NCI-H1436 (cell line): Measurements from ENCODE around the gene NCF4.

Experiments used
- DNase-seq: peaks from one replicate; lab custom pipeline; 2025; lab: John Stamatoyannopoulos, UW

NCF4 gene

DNA sequence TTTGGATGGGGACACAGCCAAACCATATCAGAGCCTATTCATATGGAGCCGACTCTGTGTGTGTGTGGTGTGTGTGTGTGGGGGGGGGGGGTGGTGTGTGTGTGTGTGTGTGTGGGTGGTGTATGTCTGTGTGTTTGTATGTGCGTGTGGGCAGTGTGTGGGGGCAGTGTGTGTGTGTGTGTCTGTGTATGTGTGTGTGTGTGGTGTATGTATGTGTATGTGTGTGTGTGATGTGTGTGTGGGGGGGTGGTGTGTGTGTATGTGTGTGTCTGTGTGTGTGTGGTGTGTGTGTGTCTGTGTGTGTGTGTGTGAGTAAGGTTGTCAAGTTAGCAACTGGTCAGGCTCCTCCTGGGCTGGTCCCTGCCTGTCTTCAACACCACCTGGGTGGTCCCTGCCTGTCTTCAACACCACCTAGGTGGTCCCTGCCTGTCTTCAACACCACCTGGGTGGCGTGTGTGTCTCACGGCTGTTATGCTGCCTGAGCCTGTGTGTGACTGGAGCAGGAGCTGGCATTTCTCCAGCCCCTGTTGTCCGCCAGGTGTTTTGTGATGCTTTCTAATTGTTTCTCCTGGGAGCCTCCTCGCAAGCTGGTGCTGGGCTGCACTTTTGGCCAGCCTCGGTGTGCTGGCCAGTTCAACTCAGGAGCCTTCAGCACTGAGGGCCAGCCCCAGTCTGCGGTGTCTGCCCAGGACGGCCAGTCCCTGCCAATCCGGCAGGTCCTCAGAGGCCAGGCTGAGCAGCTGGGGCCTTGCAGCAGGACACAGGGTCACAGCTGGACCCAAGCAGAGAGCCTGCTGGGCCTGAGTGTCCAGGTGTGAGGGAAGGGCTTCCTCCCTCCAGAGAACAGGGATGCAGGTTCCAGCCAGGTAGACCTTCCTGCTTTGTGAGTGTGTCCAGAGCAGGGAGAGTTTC, 22.4 kb upstream of the NCF4 start:
- peak; percentile 26 for DNase-seq

DNA sequence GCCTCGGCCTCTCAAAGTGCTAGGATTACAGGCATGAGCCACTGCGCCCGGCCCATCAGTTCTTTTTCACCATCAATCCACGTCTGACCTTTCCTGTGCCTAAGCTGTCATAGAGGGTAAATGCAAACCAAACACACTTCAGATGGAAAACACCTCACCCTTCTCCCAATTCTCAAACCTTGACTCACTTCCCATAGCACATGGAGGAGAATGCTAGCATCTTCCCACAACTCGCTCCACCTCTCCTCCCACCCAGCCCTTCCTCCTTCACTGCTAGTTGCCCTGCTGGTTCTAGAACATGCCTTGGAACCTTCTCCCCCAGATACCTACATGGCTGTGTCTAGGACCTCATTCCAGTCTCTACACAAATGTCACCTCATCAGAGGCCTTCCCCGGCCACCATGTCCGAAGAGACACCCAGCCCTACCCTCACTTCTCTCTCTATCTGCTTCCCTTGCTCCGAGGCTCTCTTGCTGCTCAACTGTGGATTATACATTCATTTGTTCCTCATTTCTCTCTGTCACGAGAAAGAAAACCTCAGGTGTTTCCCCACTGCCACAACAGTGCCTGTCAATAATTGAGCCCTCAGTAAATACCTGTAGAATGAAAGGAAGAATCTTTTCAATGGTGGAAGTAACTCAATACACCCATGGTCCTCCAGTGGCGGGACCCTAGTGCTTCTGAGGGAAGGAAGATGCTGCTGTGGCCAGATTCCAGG, 21.3 kb upstream of the NCF4 start:
- no peak for DNase-seq

DNA sequence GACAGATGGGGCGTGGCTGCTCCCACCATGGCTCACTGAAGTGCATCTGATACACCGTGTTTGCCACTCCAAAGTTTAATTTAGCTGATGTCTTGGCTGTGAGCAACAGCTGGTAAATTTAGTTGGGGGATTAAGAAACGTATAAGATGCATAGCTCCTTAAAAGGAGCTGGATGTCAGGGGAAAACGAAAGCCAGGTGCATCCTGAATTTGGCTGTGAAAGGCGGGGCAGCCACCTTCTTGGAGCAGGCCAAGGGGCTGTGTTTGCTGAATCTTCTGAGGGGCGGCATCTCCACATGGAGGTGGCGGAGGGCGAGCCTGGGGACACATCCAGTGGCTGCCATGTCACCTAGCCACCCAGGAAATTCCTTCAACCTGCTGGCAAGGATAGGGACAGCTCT, 20.7 kb upstream of the NCF4 start:
- DNase-seq = no peak

DNA sequence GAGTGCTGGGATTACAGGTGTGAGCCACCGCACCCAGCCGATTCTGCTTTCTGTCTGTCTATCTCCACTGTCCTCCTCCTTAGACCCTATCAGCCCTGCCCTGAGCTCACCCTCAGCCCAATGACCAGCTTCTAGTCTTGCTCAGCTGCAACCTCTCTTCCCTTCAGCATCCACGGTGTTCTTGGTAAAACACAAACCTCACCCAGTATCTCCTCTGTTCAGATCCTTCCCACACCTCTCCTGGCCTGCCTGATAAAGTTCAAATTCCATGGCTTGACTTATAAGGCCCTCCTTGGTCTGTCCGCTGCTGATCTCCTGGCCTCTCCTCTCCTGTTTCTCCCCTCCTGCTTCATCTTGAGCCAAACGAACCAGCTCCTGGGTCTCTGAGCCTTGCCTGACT, 14.5 kb upstream of the NCF4 start:
- DNase-seq = no peak

DNA sequence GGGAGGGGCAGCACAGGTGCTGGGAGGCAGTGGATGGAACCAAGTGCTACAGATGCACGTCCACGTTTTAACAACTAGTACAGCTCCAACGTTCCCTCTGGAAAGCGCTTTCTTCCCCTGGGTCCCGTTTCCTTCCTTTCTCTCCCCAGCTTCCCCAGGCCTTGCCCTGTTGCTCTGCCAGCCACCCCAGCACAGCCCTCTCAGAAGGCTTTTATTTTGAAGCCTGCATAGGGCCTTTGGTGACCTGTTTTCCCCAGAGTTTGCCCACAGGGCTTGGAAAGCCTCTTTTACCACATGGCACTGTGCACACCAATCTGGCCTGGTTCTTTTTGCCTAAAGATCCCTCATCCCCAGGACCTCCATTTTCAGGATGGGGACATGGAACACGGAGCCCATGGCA, 13.9 kb upstream of the NCF4 start:
- DNase-seq = no peak

DNA sequence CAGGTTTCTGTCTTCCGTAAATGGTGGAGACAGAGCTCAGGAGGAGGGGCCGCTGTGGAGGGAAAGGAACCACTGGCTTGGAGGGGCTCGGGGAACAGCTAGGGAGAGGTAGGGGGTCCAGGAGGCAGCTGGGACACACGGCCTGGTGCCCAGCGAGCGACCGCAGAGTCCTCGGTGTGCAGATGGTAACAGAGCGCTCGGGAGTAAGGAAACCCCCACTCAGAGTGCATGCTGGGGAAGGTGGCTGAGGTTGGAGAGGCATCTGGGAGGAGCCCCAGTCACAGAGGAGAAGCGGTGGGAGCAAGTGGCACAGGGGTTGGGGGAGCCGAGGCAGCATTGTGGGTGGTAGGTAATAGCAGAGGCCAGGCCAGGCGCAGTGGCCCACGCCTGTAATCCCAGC, 10.8 kb upstream of the NCF4 start:
- no peak for DNase-seq

DNA sequence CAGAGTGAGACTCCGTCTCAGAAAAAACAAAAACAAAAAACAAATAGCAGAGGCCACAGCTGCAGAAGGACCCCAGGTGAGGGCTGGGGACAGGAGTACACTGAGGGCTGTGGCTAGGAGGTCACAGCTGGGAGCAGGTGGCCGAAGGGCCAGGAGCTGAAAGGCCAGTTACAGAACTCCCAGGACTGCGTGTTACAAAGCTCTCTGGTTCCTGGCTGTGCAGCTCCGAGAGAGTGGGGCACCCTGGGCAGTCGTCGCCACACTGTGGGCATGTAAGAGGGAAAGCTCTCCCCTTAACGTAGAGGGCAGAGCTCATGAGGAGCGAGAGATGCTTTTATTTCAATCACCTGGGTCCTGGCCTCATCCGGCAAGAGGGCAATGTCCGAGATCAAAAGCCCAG, 10.1 kb upstream of the NCF4 start:
- DNase-seq = no peak

DNA sequence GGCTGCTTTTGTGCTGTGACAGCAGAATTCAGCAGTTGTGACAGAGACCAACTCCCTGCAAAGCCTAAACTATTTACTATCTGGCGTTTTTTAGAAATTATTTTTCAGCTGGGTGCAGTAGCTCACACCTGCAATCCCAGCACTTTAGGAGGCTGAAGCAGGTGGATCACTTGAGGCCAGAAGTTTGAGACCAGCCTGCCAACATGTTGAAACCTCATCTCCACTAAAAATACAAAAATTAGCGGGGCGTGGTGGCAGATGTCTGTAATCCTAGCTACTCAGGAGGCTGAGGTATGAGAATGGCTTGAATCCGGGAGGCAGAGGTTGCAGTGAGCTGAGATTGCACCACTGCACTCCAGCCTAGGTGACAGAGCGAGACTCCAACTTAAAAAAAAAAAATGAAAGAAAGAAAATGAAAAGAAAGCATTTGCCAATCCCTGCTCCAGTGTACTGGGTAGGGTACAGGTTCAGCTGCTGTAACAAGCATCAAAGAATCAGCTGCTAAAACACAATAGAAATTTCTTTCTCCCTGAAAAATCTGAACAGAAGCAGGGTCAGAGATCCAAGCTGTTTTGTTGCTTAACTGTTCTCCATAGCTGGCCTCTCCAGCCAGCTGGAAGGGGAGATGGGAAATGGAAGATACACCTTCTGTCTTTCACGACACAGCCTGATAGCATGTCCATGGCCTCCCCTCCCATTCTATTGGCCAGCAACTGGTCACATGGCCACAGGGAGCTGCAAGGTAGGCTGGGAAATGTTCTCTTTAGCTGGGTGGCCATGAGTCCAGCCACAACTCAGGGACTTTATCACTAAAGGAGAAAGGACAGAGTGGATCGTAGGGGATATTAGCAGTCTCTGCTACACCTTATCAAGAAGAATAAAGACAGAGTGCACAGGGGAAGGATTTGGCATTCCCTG, 8.5 kb upstream of the NCF4 start:
- DNase-seq = no peak

DNA sequence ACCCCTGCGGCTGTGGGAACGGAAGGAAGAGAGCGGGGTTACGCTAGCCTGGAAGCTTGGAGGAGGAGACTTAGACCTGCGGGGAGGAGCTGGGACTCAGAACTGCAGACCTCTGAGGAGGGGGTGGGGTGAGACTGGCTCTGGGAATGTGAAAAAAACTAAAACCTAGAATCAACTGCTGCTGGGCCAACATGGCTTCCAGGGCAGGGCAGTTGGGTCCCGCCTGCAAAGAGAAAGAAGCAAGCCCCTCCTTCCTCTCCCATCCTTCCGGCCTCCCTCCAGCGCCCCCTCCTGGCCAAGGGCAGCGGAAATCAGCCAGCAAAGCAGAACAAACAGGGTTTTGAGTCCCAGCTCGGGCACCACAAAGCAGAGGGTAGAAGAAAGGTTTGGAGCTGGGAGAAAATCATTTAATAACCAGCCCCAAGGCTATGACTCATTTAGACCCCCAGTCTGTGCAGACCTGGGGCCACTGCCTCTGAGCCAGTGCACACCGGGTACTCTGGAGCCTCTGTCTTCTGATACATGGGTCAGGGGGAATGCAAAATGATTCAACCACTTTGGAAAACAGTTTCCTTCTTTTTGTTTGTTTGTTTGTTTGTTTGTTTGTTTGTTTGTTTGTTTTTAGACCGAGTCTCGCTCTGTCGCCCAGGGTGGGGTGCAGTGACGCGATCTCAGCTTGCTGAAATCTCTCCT, 7.3 kb upstream of the NCF4 start:
- peak; percentile 37 for DNase-seq

DNA sequence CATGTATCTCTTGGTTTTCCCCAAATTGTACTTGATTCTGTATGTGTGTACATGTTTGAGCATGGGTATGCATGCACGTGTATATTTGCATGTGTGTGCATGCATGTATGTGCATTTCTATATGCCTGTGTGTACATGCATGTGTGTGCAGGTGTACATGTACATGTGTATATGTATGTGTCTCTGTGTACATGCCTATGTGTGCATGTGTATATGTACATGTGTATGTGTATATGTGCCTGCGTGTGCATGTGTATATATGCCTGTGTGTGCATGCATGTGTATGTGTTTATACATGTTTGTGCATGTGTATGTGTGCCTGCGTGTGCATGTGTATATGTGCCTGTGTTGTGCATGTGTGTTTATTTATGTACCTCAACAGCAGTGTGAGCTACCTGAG, 5.3 kb upstream of the NCF4 start:
- DNase-seq = no peak

DNA sequence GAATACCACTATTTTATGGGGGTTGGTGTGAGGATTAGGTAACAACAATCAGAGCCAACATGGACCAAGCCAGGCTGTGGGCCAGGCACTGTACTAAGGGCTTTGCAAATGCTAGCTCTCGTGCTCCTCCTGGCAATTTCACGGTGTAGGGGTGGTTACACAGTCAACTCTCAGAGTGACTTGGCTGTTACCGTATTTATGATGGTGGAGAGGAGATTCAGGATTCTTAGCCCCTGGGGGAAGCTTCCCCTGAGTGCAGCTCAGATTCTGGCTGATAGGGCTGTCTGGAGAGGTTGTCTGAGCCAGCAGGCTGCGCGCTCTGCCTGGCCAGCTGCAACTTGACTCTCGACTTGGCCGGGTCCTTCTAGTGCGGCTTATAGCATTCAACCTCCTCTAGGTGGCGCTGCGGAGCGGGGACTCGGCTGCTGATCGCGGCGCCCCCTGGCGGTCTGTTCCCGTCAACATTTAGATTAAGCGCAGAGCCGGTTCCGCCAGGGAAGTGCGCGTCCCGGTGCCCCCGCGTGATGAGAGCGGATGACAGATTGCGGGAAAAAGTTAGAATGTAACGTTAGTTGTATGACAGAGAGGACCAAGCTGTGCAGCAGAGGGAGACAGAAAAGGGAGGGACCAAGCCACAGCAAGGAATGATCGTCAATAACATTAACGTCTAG, 4.5 kb upstream of the NCF4 start:
- peak; percentile 84 for DNase-seq

DNA sequence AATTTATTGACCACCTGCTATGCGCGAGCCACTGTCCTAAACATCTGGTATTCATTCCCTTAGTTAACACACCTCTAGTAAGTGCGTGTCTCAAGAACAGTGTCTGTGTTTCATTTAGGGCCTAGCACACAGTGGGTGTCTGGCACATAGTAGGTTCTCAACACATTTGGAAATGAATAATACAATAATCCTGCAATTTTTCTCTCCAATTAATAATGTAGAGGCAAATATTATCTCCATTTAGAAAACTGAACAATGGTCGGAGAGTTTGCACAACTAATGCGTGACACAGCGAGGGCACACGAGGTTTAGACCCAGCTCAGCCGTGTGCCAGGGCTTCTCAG, 4.0 kb upstream of the NCF4 start:
- no peak for DNase-seq

DNA sequence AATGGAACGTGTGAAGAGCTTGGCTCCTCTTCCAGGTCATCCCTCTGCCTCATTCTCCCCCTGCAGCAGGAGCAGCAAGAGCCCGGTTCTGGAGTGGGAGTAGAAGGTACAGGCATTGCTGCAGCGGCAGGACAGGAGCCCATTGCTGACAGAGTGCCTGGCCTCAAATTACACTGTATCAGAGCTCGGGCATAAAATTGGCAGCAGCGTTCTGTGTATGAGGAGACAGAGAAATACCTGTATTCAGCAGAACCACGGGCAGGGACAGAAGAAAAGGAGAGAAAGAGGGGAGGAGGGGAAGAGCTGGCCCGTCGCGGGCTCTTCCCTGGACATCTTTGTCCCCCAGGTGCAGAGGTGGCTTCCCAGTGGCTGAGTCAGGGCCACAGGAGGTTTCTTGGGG, 2.6 kb upstream of the NCF4 start:
- DNase-seq = no peak

DNA sequence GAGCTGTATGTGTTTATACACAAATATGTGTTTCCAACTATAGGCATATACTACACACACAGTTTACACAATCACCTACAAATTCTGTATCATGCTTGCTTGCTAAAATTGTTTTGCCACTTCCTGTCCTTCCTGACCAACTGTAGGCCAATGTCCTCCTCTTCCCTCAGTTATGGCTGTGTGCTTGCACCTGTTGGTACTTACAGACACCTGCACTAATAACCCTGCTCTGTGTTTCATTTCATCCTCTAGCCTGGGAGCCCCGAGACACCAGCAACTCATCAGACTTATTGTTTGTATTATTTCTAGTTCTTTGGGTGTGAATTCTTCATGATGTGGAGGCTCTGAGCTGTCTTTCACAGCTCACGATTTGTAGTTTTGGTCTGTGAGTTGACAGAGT, 1.8 kb upstream of the NCF4 start:
- no peak for DNase-seq

DNA sequence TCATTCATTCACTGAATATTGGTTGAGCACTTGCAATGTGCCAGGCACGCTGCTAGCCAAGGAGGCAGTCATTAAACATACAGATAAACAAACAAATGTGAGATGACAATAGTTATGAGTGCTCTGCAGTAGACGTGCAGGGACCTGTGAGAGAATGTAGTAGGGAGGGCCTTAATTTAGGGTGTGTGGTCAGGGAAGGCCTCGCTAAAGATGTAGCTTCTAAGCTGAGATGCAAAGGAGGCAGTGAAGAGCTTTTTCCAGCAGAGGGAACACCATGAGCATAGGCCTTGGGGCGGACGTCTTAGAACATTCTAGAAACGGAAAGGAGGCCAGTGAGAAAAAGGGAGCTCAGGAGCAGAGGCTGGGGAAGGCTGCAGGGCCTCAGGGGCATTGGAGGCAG, 789 bp upstream of the NCF4 start:
- no peak for DNase-seq

DNA sequence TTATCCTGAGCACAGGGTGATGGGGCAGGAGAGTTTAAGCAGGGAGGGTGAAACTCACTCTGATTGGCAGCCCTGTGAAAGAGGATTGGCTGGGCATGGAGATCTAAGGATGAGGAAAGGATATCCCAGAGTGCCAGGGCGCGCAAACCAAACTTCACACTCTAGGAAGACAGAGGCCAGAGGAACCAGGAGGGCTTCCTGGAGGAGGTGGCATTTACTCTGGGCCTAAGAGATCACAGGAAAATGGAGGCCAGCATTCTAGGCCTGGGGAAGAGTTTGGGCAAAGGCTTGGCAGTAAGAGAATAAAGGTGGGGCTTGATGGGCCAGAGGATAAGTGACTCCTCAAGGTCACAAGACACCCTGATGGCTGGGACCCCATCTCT, 377 bp upstream of the NCF4 start:
- no peak for DNase-seq

DNA sequence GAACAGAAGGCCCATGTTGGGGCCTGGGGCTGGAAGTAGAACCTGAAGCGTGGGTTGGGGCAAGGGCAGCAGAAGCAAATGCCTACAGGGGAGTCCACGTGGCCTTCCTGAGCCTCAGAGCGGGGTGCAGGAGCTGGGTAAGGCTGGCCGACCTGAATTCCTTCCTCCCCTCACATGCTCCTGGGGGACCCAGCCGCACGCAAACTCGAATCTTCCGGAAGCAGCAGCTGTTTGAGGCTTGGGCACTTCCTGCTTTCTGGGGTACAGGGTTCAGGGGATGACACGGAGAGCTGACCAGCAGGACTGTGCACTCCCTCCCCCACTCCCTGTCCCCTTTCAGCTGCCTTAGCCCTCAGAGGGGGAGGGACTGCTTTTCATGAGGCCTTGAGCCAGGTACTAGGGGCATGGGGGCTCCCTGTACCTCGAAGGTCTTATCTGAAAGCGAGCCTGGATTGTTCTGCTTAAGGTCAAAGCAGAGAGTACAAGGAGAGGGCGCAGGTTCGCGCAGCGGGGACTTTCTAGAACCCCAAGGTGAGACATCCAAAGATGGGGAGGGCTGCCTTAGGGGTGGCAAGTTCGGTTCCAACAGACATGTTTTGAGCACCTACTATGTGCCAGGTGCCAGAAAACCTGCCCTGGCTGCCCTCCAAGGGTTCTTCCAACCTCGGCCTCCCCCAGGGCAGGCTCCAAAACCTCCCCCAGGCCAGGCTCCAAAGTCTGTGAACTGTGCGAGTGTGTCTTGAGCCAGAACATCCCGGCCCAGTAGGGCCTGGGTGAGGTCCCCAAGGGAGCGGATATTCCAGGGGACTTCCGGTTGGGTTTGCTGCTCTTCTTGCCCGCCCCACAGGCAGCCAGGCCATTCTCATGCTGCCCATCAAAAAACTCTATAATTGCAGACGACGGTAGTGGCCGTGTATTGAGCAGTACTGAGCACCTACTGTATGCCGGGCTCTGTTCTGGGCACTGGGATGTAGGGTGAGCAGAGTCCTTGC, 1.7 kb downstream of the NCF4 start:
- no peak for DNase-seq

DNA sequence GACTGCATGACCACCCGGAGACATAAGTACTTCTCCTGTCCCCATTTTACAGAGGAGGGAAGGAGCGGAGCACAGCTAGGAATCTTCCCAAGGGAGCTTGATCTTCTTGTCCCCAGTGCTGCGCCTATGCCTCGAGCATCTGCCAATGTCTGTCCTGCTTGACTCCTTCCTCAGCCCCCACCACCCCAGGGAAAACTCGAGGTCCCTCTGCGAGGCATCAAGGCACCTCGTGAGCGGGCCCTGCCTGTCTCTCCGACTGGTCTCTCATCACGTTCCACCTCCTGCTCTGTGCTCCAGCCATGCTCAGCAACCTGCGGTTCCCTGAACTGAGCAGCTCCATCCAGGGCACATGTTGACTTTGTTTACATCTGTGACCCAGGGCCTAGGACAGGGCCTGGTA, 2.5 kb downstream of the NCF4 start:
- DNase-seq = no peak

DNA sequence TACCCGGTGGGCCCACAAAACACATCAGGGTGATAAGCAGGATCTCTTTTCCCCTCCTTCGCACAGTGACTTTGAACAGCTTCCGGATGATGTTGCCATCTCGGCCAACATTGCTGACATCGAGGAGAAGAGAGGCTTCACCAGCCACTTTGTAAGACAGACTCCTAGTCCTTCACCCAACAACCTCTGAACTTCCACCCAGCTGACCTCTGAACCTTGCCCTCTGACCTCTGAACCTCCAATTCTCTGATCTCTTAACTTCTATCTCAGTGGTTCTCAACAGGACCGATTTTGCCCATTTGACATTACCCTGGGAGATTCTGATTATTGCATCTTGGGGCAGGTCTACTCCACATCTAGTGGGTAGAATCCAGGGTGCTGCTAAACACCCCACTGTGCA, 3.2 kb downstream of the NCF4 start:
- DNase-seq = no peak
